Embryonic facial prominence (tissue), 1 donor: ENCODE measurements around the gene VEZF1.

Experiments used
- DNase-seq: peaks from one replicate; pipeline ENCODE4 v3.0.0-alpha.2; 2016; ENCODE audit errors: extremely low spot score

Gene VEZF1

GRCh38 chr17:57929386-57929785, 58.7 kb downstream of the VEZF1 start:
- no peak for DNase-seq

GRCh38 chr17:57928928-57929327, 59.1 kb downstream of the VEZF1 start:
- DNase-seq: no peak

GRCh38 chr17:57927048-57927723, 60.9 kb downstream of the VEZF1 start:
- DNase-seq: no peak

GRCh38 chr17:57926723-57927047, 61.4 kb downstream of the VEZF1 start:
- DNase-seq: no peak

GRCh38 chr17:57925361-57925990, 62.6 kb downstream of the VEZF1 start:
- no peak for DNase-seq

- DNase-seq: no peak
Observed at GRCh38 chr17:57924677-57925076, 63.4 kb downstream of the VEZF1 start.
